Lower leg skin (tissue), 4 donors: ENCODE measurements around the gene ZNF879. TPM values are rescaled to one million over a fixed set of nuclear protein-coding genes. Genes with fewer than 3 reads are reported as not detected.

Experiments
- DNase-seq, 2 donors: peaks; one replicate each; pipeline ENCODE4 v3.0.0-alpha.2; 2019; ENCODE audit warnings: low spot score in 2 of 2
- H3K4me3 ChIP-seq: fragments of 200-600 bp; sonication (generic); 2 replicates; pipeline ENCODE4 v1.5.1; 2017; ENCODE audit warnings: mild to moderate bottlenecking, low read depth; ENCODE audit not compliant: poor library complexity, severe bottlenecking
- POLR2A ChIP-seq, 2 donors: fragments of 450-650 bp; IDR thresholded peaks; one replicate each; pipeline ENCODE4 v1.6.1; 2016 to 2017; ENCODE audit warnings: antibody characterized with exemption in 2 of 2, mild to moderate bottlenecking in 1 of 2, moderate library complexity in 1 of 2
- WGBS, 2 donors: methylation state at CpG; one replicate each; pipeline ENCODE4 v1.1.5; 2018; 5-methylcytosine and 5-hydroxymethylcytosine counted together
- intact Hi-C: fragments of 100-400 bp; cut with DNase I; formaldehyde crosslinking; loops from one replicate; pipeline ENCODE4 v1.15.0; 2023; ENCODE audit warnings: low total_unique reads
- total RNA-seq, 4 donors: library from RNA; depleted of rRNA; stranded (reverse); fragments of >200 nt; gene quantifications; one replicate each; pipeline ENCODE4 v1.1.0, GENCODE V29; 2016
- TF ChIP-seq, protein P1 (sequence below), 3 donors: fragments of 450-650 bp; IDR thresholded peaks; one replicate each; pipeline ENCODE4 v1.5.1; 2016; ENCODE audit warnings: antibody characterized with exemption in 3 of 3, mild to moderate bottlenecking in 3 of 3, moderate library complexity in 2 of 3

Gene ZNF879
- total RNA-seq, 4 donors from 2014 or later, result 0.84 to 8.4 (median 2.7) TPM

DNA sequence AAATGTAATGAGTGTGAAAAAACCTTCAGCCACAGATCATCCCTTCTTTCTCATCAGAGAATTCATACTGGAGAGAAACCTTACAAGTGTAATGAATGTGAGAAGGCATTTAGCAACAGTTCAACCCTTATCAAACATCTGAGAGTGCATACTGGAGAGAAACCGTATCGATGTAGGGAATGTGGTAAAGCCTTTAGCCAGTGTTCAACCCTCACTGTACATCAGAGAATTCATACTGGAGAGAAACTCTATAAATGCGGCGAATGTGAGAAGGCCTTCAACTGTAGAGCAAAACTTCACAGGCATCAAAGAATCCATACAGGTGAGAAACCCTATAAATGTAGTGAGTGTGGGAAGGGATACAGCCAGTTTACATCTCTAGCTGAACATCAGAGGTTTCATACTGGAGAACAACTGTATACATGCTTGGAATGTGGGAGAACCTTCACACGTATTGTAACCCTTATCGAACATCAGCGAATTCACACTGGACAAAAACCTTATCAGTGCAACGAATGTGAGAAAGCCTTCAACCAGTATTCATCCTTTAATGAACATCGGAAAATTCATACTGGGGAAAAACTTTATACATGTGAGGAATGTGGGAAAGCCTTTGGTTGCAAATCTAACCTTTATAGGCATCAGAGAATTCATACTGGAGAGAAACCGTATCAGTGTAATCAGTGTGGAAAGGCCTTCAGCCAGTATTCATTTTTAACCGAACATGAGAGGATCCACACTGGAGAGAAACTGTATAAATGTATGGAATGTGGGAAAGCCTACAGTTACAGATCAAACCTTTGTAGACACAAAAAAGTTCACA lies 55.8 kb downstream of the ZNF879 start:
- 96 to 99% methylated on average over 11 of the region's 11 CpGs for WGBS, 2 donors
- no peak for DNase-seq
- H3K4me3 ChIP-seq, result no peak overlapping the region
- TF ChIP-seq, protein P1, sequence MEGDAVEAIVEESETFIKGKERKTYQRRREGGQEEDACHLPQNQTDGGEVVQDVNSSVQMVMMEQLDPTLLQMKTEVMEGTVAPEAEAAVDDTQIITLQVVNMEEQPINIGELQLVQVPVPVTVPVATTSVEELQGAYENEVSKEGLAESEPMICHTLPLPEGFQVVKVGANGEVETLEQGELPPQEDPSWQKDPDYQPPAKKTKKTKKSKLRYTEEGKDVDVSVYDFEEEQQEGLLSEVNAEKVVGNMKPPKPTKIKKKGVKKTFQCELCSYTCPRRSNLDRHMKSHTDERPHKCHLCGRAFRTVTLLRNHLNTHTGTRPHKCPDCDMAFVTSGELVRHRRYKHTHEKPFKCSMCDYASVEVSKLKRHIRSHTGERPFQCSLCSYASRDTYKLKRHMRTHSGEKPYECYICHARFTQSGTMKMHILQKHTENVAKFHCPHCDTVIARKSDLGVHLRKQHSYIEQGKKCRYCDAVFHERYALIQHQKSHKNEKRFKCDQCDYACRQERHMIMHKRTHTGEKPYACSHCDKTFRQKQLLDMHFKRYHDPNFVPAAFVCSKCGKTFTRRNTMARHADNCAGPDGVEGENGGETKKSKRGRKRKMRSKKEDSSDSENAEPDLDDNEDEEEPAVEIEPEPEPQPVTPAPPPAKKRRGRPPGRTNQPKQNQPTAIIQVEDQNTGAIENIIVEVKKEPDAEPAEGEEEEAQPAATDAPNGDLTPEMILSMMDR (IDR thresholded peaks at IDR 0.05), result no peak
- no peak for TF ChIP-seq POLR2A (IDR thresholded peaks at IDR 0.05)
- intact Hi-C loops, result no loop called here

DNA sequence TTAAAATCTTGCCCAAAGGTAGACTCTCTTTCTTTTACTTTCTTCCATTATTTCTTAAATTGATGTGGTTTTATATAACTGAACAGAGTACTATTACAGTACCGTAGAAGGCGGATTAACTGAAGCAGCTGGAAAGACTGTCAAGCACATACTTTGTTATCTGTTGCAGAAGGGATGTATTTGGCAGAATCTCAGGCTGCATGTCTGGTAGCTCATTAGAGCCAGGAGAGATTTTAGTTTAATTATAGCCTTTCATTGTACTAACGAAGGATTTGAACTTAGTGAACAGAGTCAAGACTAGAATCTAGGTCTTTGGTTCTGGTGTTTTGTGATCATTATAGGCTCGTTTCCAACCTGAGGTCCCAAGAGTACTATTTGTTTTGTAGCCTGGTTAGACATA lies 57.1 kb downstream of the ZNF879 start:
- DNase-seq, result no peak
- H3K4me3 ChIP-seq, result no peak overlapping the region
- intact Hi-C loops, result no loop called here
- TF ChIP-seq, protein P1 (IDR thresholded peaks at IDR 0.05), result no peak
- TF ChIP-seq POLR2A (IDR thresholded peaks at IDR 0.05), result no peak
- 94 to 96% methylated on average over 4 of the region's 4 CpGs for WGBS, 2 donors

Other genes starting within 250 kb of the ZNF879 start
- gene ZNF354B, start 163.9 kb upstream of the ZNF879 start, total RNA-seq, result 10 to 100 TPM in 3 of 4 donors, 1 to 10 TPM in 1; 9.5 to 24.8 (median 16.4) TPM
- gene ZFP2, start 127.9 kb upstream of the ZNF879 start, total RNA-seq, result 1 to 10 TPM in 3 of 4 donors, under 1 TPM in 1; 0.38 to 3.3 (median 1.9) TPM
- 1 to 10 TPM in 1 of 4 donors, under 1 TPM in 3; 0.08 to 4.2 (median 0.51) TPM for gene ZNF454, start 82.6 kb upstream of the ZNF879 start, total RNA-seq
- not detected for gene GRM6, start 28.5 kb upstream of the ZNF879 start, total RNA-seq
- gene ZNF354C, start 36.6 kb downstream of the ZNF879 start, total RNA-seq, result 1 to 10 TPM; 1.3 to 3.4 (median 2.0) TPM